HG03045 (cell line): Measurements from ENCODE around the gene TM9SF4.

ENCODE experiments used
- ATAC-seq: cut with Tn5 transposase; IDR thresholded peaks from one replicate; pipeline ENCODE4 v1.9.1; 2021; ENCODE audit warnings: mild to moderate bottlenecking, moderate library complexity; ENCODE audit not compliant: unreplicated experiment

The TM9SF4 gene

DNA sequence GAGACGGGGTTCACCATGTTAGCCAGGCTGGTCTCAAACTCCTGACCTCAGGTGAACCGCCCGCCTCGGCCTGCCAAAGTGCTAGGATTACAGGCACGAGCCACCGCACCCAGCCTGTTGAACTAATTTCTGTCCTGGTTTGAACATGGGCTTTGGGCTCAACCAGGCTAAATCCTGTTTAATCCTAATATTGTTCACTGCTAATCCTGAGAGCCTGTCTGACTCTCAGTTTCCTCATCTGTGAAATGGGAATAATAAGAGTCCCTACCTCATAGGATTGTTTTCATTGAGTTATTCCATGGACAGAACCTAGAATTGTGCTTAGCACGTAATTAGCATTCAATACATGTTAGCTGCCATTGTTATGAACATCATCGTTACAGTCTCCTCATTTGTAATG, 17.4 kb downstream of the TM9SF4 start:
- ATAC-seq = no peak

DNA sequence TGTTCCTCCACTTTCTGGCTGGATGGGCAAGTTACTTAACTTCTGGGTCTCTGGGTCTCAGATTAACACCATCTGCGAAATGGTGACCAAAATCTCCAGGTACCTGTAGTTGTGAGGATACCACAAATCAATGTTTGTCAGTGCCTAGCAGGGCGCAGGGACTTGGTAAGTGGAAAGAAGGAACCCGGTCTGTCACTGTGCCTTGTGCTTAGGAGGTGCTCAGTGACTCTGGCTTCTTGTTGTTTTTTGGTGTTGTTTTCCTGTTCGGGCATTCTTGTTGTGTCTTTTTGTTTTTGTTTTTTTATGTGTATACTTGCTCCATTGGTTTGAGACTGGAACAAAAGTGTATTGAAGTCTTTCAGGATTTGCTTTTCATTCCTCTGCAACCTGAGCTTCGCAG, 17.8 kb downstream of the TM9SF4 start:
- ATAC-seq = no peak

DNA sequence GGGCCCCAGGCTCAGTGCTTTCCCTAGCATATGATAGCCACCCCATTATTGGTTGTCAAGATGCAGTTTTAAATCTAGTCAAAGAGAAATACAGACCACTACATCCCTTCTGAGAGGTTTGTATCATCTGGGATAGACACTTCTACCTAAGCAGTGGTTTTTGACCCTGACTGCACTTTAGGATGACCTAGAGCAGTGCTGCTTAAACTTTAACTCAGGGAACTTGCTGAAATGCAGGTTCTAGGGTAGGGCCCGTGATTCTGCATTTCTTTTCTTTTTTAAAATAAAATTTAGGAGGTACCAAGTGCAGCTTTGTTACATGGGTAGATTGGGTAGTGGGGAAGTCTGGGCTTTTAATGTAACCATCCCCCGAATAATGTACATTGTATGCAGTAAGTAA, 18.7 kb downstream of the TM9SF4 start:
- ATAC-seq = no peak

DNA sequence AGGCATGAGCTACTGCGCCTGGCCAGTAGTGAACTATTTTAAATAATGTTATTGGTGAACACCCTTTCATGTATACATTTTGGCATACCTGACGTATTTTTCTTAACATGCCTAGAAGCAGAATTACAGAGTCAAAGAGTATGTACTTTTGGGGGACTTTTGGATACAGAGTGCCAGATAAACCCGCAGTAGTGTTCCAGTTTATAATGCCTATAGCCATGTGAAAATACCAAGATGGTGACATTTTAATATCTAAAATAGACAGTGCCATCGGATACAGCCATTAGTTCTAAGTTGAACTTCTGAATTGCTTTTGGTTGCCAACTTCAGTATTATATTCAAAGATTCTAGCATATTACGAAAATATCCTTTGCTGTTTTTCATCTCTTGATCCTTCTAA, 20.3 kb downstream of the TM9SF4 start:
- ATAC-seq = no peak

DNA sequence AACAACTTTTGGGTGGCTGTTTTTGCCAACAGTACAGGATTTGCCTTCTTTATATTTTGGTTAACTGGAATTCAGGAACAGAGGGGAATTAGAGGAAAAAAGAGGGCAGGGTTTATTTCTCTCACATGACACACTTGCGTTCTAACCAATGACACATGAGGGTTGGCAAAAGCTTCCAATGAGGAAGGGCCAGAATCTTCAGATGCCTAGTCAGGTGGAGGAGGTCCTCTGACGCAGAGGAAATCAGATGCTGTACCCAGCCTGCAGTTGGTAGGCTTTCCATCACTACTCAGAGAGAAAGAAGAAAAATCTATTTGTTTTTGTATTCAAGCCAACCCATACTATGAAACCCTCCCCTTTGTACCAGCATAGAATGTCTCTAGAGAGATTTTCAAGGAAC, 20.8 kb downstream of the TM9SF4 start:
- no peak for ATAC-seq

DNA sequence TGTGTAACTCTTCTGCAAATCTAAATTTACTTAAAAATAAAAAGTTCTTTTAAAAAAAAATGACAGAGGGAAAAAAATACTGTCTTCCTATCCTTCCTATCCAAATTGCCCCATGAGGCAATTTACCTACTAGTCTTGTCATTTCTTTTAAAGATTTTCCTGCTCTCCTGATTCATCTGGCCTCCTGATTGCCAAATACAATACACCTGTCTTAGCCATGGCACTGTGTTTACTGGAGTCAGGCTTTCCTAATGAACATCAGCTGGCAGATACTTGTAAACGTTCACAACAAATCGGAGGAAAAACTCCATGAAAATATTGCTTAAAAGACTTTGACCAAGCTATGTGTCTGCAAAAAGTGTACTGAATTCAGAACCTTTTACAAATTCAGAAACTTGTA, 21.5 kb downstream of the TM9SF4 start:
- no peak for ATAC-seq

DNA sequence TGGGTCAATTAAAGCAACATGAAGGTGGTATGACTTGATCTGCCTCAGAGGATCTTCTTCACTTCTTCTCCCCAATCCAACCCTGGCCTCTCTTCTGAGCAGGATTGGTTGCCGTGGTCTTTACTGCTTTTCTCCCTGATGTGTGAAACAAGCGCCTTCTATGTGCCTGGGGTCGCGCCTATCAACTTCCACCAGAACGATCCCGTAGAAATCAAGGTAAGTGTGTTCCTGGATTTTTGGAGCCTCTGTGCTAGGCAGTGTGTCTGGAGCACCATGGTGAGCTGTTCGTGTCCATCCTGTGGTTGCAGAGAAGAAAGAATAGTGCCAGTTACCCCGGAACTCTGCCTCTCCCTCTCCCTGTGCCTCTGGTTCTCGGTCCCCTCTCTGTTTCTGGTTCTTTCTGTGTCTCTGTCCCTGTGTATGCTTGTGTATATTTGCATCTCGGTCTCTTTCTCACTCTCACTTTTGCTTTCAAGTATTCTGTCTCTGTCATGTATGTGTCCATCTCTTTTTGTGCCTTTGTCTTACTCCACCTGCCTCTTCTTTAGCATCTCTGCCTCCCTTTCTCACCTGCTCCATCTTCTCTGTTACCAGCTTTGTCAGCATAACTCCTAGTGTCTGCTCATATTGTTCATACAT, 23.5 kb downstream of the TM9SF4 start:
- ATAC-seq = peak; percentile 89

DNA sequence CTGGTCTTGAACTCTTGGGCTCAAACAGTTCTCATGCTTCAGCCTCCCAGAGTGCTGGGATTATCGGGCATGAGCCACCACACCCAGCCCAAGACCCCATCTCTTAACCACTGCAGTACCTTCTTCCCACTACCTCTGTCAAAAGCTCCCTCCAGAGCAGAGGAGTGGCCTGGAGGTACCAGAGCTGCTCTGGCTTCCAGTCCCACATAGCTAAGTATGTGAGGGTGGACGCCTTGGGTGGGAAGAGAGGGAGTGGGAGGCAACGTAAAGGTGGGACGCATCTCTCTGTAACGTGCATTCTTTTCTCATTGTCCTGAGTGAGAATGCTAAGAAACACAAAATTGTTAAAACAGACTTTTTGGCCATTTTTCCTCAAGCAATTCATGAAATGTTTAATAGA, 24.5 kb downstream of the TM9SF4 start:
- no peak for ATAC-seq

DNA sequence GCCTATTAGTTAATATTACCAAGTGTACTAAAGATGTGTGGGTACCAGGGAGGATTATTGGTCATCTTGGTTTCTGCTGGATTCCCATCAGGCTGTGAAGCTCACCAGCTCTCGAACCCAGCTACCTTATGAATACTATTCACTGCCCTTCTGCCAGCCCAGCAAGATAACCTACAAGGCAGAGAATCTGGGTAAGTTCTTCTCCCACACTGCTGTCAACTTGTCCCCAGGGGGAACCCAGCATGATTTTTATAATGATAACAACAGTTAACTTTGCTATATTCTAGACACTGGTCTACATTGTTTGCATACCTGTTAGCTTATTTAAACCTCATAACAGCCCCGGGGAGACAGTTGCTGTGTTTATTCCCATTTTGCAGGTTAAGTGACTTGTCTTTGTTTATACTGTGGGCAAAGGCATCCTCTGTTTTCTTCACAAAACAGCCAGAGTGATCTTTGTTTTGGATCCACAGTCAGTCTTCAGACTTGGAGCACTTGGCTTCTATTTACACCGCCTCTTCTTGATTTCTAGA, 26.5 kb downstream of the TM9SF4 start:
- no peak for ATAC-seq

DNA sequence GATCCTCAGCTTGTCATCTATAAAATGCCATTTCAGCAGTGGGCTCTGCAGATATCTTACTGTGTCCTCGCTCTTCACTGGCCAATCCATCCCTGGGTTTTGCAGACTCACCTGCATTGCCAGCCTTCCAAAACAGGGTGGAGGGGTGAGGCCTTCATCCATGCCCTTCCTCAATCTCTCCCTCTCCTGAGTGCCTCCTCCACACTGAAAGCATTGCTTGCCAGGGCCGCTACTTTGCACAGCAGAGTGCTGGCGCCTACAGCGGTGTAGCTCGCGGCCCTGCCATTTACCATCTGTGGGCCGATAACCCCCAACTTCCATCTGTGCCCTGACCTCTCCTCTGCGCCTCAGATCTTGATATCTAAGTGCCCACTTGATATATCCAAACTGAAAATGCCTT, 29.4 kb downstream of the TM9SF4 start:
- no peak for ATAC-seq

DNA sequence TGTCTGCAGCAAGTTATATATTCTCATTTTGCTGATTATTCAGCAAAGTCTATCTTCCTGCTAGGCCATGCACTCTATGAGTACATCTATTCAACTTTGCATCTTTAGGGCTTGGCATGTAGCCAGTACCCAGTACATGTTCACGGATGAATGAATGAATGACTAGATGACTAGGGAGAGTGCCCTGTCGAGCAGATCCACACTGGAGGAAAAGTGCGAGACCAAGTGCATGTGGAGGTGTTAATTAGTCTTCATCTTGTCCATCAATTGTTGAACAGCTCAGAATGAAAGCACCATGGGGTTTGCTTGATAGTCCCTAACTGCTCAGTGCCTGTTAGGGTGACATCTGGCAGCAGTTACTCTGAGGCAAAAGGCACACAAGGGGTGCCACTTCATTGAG, 30.4 kb downstream of the TM9SF4 start:
- ATAC-seq = no peak

DNA sequence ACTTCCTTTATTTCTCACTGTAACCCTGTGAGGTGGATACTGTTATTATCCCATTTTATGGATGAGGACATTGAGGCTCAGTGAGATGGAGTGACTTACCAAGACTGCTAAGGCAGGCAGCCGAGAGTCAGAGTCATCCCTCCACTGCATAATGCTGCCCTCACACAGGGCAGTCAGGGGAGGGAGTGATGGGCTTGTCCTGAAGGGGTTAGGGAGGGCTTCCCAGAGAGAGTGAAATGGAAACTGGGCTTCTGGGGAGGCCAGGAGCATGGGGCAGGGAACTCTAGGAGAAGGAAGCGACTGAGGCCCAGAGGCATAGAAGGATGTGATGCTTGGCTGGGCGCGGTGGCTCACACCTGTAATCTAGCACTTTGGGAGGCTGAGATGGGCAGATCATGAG, 31.1 kb downstream of the TM9SF4 start:
- no peak for ATAC-seq

DNA sequence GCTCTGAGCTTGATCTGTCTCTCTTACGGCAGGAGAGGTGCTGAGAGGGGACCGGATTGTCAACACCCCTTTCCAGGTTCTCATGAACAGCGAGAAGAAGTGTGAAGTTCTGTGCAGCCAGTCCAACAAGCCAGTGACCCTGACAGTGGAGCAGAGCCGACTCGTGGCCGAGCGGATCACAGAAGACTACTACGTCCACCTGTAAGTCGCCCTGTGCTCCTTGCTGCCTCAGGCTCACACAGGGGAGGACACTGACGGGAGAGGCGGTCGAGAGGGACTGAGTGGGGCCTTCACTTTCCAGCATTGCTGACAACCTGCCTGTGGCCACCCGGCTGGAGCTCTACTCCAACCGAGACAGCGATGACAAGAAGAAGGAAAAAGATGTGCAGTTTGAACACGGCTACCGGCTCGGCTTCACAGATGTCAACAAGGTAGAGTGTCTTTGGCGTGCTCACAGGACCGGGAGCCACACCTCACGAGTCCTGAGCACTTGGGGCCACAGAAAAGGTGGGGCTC, 32.0 kb downstream of the TM9SF4 start:
- ATAC-seq = no peak

DNA sequence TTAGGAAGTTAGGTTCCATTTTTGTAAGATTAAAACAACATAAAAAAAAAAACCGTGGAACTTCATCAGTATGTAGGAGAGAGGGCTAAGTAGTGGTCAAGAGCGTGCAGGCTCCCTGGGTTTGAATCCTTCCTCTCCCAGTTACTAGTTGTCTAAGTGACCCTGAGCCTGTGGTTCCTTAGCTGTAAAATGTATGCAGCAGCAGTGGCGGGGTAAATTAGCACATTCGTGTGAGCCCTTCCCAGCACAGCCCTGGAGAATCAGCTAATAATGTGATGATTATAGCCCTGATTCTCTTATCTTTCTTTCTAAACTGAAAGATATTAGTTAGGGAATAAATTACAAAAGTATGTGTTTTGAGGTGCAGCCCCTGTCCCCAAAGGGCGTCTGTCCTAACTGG, 32.6 kb downstream of the TM9SF4 start:
- no peak for ATAC-seq

DNA sequence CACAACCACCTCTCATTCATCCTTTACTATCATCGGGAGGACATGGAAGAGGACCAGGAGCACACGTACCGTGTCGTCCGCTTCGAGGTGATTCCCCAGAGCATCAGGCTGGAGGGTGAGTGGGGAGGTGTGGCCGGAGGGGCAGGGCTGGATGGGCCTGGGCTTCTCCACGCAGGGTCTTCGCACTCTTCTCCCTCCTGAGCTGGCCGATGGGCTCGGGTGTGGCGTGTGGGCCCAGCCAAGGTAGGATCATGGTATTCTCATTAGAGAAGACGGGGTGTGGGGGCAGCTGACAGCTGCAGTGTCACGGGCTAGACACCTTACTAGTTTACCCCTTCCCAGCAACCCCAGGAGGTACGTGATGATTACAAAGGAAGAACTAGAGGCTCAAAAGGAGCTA, 33.5 kb downstream of the TM9SF4 start:
- no peak for ATAC-seq

DNA sequence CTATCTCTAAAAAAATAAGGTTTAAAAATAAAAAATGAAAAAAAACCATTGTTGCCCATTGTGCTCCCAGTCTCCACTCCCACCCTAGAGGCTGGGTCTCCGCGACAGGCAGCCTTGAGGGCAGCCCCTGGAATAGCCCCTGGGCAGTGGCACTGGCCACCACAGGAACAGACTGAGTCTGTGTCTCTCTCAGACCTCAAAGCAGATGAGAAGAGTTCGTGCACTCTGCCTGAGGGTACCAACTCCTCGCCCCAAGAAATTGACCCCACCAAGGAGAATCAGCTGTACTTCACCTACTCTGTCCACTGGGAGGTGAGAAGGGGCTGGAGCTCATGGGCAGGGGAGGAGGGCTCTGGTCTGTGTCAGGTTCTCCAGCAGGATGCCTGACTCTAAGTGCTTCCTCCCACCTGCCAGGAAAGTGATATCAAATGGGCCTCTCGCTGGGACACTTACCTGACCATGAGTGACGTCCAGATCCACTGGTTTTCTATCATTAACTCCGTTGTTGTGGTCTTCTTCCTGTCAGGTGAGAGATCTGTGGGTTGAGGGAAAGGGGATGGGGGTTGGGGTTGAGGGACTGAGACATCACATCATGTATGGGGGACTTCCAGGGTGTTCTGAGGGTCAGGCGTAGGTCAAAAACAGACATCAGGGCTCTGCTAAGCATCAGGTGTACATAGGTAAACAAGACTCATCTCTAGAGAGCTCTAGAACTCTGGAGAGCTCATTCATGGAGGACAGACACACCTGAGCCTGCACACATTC, 35.6 kb downstream of the TM9SF4 start:
- ATAC-seq = no peak

DNA sequence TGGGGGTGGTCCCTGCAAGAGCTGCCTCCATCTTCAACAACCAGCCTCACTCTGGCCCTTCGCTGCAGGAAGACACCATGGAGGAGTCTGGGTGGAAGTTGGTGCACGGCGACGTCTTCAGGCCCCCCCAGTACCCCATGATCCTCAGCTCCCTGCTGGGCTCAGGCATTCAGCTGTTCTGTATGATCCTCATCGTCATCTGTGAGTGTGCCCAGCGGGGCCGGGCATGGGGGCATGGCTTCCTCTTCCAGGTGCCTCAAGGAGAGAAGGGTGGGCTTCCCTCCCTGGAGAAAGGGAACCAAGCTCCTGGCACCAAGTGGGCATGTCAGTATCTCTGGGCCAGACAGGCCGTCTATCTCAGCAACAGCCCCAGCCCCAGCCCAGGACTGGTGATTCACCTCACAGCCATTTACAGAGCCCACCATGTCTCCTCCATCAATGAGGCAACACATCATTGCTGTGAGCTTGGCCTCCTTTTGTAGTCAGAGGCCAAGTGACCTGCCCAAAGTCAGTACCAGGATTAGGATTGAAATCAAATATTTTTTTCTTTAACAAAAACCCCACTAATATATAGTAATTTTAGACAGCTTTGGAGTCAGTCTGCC, 40.2 kb downstream of the TM9SF4 start:
- ATAC-seq = no peak

DNA sequence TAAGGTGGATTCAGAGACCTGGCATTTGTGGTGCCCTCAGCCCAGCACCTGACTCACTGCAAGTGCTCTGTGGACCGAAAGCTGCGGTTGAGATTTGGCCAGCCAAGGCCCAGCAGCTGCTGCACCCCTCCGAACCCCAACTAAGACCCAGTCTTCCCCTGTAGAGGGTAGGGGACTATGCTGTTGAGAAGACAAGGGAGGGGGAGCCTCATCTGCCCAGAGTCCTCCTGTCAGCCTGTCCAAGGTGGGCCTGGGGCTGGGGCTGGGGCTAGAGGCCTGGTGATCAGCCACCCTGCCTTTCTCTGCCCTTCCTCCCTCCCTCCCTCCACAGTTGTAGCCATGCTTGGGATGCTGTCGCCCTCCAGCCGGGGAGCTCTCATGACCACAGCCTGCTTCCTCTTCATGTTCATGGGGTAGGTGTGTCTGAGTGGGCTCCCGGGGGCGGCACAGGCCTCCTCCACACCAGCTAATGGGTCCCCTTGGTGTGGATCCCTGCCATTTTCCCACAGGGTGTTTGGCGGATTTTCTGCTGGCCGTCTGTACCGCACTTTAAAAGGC, 40.9 kb downstream of the TM9SF4 start:
- ATAC-seq = no peak

DNA sequence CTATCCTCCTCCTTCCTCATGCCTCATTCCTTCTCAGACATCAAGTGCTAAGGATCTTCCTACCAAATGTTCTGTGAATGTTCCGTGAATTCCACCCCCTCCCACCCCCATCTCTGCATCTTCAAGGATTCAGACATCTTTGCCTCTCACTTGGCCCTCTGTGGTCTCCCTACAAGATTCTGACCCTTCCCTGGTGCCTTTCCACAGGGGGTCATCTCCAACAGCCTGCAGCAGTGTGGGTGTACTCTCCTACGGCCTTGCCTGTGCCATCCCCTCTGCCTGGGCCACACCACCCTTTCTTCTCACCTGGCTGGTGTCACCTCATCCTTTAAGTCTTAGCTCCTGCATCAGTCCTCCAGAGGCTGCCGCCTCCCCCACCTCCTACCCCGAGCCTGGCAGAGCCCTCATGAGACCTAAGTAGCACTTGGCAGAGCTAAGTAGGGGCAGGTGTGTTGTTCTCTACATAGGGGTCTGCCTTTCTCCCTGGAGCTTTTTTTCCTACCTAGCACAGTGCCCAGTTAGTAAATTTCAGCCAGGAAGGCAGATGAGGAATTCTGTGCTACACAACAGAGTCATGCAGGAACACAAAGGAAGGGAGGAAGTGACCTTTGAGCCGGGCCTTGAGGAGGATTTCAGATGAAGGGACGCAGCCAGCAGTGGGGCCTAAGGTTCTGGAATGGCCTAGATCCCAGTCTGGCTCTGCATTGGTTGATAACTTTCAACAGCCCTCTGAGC, 43.1 kb downstream of the TM9SF4 start:
- no peak for ATAC-seq

DNA sequence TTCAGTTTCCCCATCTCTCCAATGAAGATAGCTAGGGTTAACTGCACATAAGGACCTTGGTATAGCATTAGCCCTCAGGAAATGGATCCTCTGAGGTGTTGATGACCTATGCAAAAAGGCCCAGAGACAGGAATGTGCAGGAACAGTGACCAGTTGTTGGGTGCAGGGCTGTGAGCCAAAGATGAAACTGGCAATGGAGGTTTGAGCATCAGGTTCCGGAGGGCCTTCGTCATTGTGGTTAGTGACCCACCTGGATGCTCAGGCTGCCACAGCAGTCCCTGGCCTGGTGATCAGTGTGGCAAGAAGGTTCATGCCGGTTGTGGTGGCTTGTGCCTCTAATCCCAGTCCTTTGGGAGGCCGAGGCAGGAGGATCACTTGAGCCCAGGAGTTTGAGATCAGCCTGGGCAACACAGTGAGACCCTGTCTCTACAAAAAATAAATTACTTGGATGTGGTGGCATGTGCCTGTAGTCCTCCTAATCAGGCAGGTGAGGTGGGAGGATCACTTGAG, 43.7 kb downstream of the TM9SF4 start:
- ATAC-seq = no peak

DNA sequence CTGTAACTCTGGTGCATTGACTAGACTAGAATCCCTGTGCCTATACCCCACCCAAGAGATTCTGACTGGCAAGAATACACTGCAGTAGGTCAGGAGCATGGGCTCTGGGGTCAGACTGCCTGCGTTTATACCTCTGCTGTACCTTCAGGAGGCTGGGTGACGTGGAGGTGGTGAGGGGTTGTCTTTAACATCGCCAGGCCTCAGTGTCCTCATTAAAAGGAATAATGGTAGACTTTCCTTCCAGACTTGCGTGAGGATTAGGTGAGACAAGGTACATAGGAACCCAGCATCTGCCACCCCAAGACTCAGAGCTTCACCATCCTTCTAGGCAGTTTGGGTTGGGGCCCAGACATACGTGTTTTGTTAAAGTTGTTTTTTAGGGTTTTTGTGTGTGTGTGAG, 44.3 kb downstream of the TM9SF4 start:
- ATAC-seq = no peak
